HEK293 (cell line): Measurements from ENCODE around the gene P2RY6.

Experiments
- CTCF ChIA-PET: fragments of 350-600 bp; formaldehyde crosslinking; extraction: SDS; loops from one replicate; lab custom pipeline; 2021; ENCODE audit warnings: antibody characterized with exemption; lab: Yijun Ruan, JAX
- POLR2A ChIA-PET: fragments of 300-600 bp; formaldehyde crosslinking; extraction: SDS; loops from one replicate; lab custom pipeline; 2020; ENCODE audit warnings: antibody characterized with exemption, inconsistent platforms; lab: Yijun Ruan, JAX
- H3K27ac ChIP-seq: fragments of 200-500 bp; sonication (Bioruptor generic); 2 replicates; pipeline ENCODE4 v1.5.1; 2014; ENCODE audit warnings: low read depth, low read length, control low read depth, inconsistent platforms; ENCODE audit errors: extremely low read depth
- H3K36me3 ChIP-seq, 2 experiments: fragments of 200-500 bp in 1 of 2; sonication (Bioruptor generic) in 1 of 2; 1 replicate in 1 of 2; 2 replicates in 1 of 2; pipeline ENCODE4 v1.5.1; 2014 to 2017; ENCODE audit warnings: inconsistent platforms in 2 of 2, low read length in 2 of 2; ENCODE audit not compliant: control insufficient read depth in 2 of 2, insufficient read depth in 1 of 2
- H3K4me1 ChIP-seq: fragments of 200-500 bp; sonication (Bioruptor generic); 2 replicates; pipeline ENCODE4 v1.5.1; 2014; ENCODE audit warnings: mild to moderate bottlenecking, low read length, inconsistent platforms; ENCODE audit not compliant: control insufficient read depth, insufficient read depth
- H3K4me3 ChIP-seq: 2 replicates; pipeline ENCODE4 v1.5.1; 2011; ENCODE audit warnings: low read depth, mild to moderate bottlenecking, control low read depth, low read length, moderate library complexity
- H3K9me3 ChIP-seq: fragments of 200-500 bp; sonication (Bioruptor generic); 2 replicates; pipeline ENCODE4 v1.5.1; 2014; ENCODE audit warnings: low read depth, low read length, inconsistent platforms; ENCODE audit not compliant: control insufficient read depth, insufficient read depth
- GLIS1 ChIP-seq: fragments of 450-650 bp; formaldehyde crosslinking; IDR thresholded peaks from 2 replicates; pipeline ENCODE4 v1.5.1; 2016; ENCODE audit warnings: missing biosample characterization, missing genetic modification characterization
- KLF1 ChIP-seq: fragments of 450-650 bp; formaldehyde crosslinking; IDR thresholded peaks from 2 replicates; pipeline ENCODE4 v1.5.1; 2016; ENCODE audit warnings: missing biosample characterization, missing genetic modification characterization
- OSR2 ChIP-seq: fragments of 450-650 bp; formaldehyde crosslinking; IDR thresholded peaks from 2 replicates; pipeline ENCODE4 v1.5.1; 2016; ENCODE audit warnings: missing biosample characterization, missing genetic modification characterization
- RBAK ChIP-seq: fragments of 450-650 bp; formaldehyde crosslinking; IDR thresholded peaks from 2 replicates; pipeline ENCODE4 v1.5.1; 2016; ENCODE audit warnings: missing biosample characterization, missing genetic modification characterization
- ZFP41 ChIP-seq: fragments of 450-650 bp; formaldehyde crosslinking; IDR thresholded peaks from 2 replicates; pipeline ENCODE4 v1.5.1; 2016; ENCODE audit warnings: missing biosample characterization, missing genetic modification characterization, borderline replicate concordance
- ZNF184 ChIP-seq: fragments of 450-650 bp; IDR thresholded peaks from 2 replicates; pipeline ENCODE4 v1.5.1; 2018; ENCODE audit warnings: missing biosample characterization, mild to moderate bottlenecking, missing genetic modification characterization
- ZNF2 ChIP-seq: fragments of 450-650 bp; formaldehyde crosslinking; IDR thresholded peaks from 2 replicates; pipeline ENCODE4 v1.5.1; 2016; ENCODE audit warnings: missing biosample characterization, missing genetic modification characterization
- ZNF324 ChIP-seq: fragments of 450-650 bp; formaldehyde crosslinking; IDR thresholded peaks from 2 replicates; pipeline ENCODE4 v1.5.1; 2016; ENCODE audit warnings: missing biosample characterization, missing genetic modification characterization
- ZNF341 ChIP-seq: fragments of 450-650 bp; formaldehyde crosslinking; IDR thresholded peaks from 2 replicates; pipeline ENCODE4; 2016; ENCODE audit warnings: low read depth, missing biosample characterization, missing genetic modification characterization
- ZNF366 ChIP-seq: fragments of 450-650 bp; formaldehyde crosslinking; conservative IDR thresholded peaks from 2 replicates; pipeline ENCODE4 v1.5.1; 2016; ENCODE audit warnings: missing biosample characterization, missing genetic modification characterization
- ZNF548 ChIP-seq: fragments of 450-650 bp; formaldehyde crosslinking; IDR thresholded peaks from 2 replicates; pipeline ENCODE4 v1.5.1; 2016; ENCODE audit warnings: missing biosample characterization, missing genetic modification characterization
- ZNF623 ChIP-seq: fragments of 450-650 bp; formaldehyde crosslinking; IDR thresholded peaks from 2 replicates; pipeline ENCODE4 v1.5.1; 2016; ENCODE audit warnings: missing biosample characterization, missing genetic modification characterization
- TF ChIP-seq, protein P1 (sequence below): fragments of 450-650 bp; formaldehyde crosslinking; IDR thresholded peaks from 2 replicates; pipeline ENCODE4 v1.5.1; 2016; ENCODE audit warnings: missing biosample characterization, missing genetic modification characterization
- TF ChIP-seq, protein P2 (sequence below): fragments of 450-650 bp; formaldehyde crosslinking; IDR thresholded peaks from 2 replicates; pipeline ENCODE4 v1.5.1; 2016; ENCODE audit warnings: missing biosample characterization, missing genetic modification characterization

The P2RY6 gene

DNA sequence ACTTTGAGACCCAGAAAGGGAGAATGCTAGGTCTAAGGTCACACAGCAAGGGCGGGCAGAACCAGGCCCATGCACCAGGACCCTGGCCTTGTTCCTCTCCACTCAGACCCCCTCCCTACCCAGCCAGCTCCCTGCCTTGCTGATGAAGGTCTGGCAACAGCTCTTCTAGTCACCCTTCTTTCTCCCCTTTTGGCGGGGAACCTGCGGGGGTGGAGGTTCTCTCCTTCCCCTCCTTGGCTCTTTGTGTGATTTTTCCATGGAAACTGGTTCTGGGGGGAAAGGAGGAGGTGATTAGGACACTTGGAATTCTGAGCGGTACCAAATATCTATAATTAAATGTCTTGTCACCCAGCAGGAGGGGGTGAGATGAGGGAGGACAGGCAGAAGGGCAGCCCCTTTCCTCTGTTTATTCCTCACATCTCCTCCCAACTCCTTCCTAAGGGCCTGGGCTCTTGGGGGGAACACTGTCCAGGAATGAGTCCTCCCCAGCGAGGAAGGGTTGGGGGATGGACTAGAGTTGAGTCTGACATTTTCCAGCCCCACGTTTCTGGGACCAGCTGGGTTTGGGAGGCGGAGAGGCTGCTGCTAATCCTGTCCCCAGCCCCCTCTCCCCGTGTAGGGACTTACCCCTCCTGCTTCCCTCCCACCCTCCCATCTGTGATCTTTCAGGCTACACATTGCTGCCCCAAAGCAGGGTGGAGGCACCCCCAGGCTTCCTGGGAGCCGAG, 43.3 kb downstream of the P2RY6 start:
- no peaks in the 10 kb centered on the region for H3K36me3 ChIP-seq
- no peaks in the 10 kb centered on the region for H3K9me3 ChIP-seq
- POLR2A ChIA-PET: interaction anchor here (0.6 kb wide), 1 partner anchor 8 kb away, joined by 3 read pairs; no protein-coding TSS in a partner anchor
- H3K4me3 ChIP-seq: no peak overlapping the region
- CTCF ChIA-PET: interaction anchor here (0.9 to 2.2 kb wide), 3 partner anchors 8 to 15 kb away, joined by 3 to 8 read pairs (median 6); no protein-coding TSS in a partner anchor
- TF ChIP-seq ZNF341 (peak; percentile 75), KLF1 (tag by site-specific recombination) (no peak), GLIS1 (tag by site-specific recombination) (no peak)
- no peak overlapping the region for H3K27ac ChIP-seq
- H3K4me1 ChIP-seq: 0 out of 2 replicates have a peak, but pooled peaks cover 6% of the 10 kb centered on the region

DNA sequence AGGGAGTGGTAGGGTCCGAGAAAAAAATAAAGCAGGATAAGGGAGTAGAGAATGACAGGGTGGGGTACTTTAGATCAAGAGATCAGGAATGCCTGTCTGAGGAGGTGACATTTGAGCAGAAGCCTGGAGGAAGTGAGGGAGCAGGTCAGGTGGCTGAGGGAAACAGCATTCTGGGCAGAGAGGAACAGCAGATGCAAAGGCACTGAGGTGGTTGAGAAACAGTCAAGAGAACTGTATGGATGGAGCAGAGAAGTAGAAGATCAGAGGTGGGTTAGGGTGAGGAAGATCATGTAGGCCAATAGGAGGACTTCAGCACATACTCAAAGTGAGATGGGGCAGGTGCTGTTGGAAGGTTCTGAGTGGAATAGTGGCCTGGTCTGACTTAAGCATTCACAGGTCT, 44.3 kb downstream of the P2RY6 start:
- H3K36me3 ChIP-seq: no peaks in the 10 kb centered on the region
- H3K9me3 ChIP-seq: no peaks in the 10 kb centered on the region
- CTCF ChIA-PET: no interaction called here
- TF ChIP-seq ZNF184 (tag by site-specific recombination): no peak
- TF ChIP-seq RBAK (tag by site-specific recombination): no peak
- TF ChIP-seq KLF1 (tag by site-specific recombination): peak; percentile 55
- no peak for TF ChIP-seq OSR2
- TF ChIP-seq ZNF623 (tag by site-specific recombination): peak; percentile 94
- no peak for TF ChIP-seq ZNF366
- no peak for TF ChIP-seq ZNF324 (tag by site-specific recombination)
- no peak overlapping the region for H3K4me3 ChIP-seq
- no peak overlapping the region for H3K27ac ChIP-seq
- H3K4me1 ChIP-seq: 0 out of 2 replicates have a peak, but pooled peaks cover 6% of the 10 kb centered on the region
- POLR2A ChIA-PET: interaction anchor here (1.2 kb wide), 1 partner anchor 8 kb away, joined by 5 read pairs; the partner anchor contains the start of gene ARHGEF17

DNA sequence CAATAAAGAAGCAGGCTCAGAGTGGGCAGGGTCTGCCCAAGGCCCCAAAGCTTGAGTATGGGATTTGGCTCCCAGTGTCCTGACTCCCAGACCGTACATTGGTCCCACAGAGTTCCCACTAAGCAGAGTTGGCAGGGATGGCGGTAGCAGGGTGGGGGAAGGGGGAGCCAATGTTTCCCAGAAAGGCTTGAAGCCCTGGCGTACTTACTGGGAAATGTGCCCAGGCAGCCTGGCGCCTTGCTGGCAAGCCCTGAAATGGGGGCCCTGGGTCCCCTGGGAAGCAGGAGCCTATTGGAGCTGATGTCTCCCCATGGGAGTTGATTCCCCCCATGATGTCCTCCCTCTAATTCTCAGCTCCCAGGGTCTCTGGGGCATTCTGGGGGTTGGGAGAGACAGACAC, 45.2 kb downstream of the P2RY6 start:
- CTCF ChIA-PET: interaction anchor here (1.3 kb wide), 1 partner anchor 10 kb away, joined by 5 read pairs; no protein-coding TSS in a partner anchor
- TF ChIP-seq ZNF548 (tag by site-specific recombination) (no peak), ZFP41 (tag by site-specific recombination) (no peak)
- TF ChIP-seq, all 188 proteins: peak for 0
- Histone ChIP-seq H3K27ac (no peak overlapping the region), H3K9me3 (no peaks in the 10 kb centered on the region), H3K4me3 (no peak overlapping the region), H3K36me3 (no peaks in the 10 kb centered on the region), H3K4me1 (peaks cover 11% of the 10 kb centered on the region; the same call in 1 of the 2 replicates)
- POLR2A ChIA-PET: interaction anchor here (1.2 kb wide), 1 partner anchor 9 kb away, joined by 5 read pairs; the partner anchor contains the start of gene ARHGEF17

DNA sequence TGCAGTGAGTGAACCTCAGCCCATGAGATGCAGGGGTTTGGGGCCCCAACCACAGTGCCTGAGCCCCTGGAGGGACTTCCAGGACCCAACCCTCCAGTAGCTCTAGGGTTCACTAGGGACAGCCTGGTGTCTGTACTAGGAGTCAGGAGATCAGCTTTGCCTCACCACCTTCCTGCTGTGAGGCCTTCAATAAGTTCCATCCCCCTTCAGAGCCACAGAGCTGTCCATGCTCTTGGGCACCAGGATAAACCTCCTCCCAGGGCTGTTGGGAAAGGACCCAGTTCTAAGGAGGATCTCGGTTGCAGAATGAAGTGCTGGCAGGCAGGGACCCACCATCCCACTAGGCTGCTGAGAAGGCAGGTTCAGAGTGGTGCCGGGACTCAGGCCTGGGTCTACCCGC, 45.7 kb downstream of the P2RY6 start:
- Histone ChIP-seq H3K27ac (no peak overlapping the region), H3K4me1 (peaks cover 11% of the 10 kb centered on the region; the same call in 1 of the 2 replicates), H3K4me3 (no peak overlapping the region)
- ChIA-PET CTCF (interaction anchor here (1.3 kb wide), 1 partner anchor 11 kb away, joined by 5 read pairs; no protein-coding TSS in a partner anchor), POLR2A (interaction anchor here (1.2 to 1.4 kb wide), 2 partner anchors 9 to 10 kb away, joined by 5 to 9 read pairs; partner anchors contain the start of gene ARHGEF17)
- no peak for TF ChIP-seq GLIS1 (tag by site-specific recombination)
- no peak for TF ChIP-seq ZNF2 (tag by site-specific recombination)
- TF ChIP-seq, protein P1, sequence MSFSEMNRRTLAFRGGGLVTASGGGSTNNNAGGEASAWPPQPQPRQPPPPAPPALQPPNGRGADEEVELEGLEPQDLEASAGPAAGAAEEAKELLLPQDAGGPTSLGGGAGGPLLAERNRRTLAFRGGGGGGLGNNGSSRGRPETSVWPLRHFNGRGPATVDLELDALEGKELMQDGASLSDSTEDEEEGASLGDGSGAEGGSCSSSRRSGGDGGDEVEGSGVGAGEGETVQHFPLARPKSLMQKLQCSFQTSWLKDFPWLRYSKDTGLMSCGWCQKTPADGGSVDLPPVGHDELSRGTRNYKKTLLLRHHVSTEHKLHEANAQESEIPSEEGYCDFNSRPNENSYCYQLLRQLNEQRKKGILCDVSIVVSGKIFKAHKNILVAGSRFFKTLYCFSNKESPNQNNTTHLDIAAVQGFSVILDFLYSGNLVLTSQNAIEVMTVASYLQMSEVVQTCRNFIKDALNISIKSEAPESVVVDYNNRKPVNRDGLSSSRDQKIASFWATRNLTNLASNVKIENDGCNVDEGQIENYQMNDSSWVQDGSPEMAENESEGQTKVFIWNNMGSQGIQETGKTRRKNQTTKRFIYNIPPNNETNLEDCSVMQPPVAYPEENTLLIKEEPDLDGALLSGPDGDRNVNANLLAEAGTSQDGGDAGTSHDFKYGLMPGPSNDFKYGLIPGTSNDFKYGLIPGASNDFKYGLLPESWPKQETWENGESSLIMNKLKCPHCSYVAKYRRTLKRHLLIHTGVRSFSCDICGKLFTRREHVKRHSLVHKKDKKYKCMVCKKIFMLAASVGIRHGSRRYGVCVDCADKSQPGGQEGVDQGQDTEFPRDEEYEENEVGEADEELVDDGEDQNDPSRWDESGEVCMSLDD: no peak
- TF ChIP-seq, protein P2, sequence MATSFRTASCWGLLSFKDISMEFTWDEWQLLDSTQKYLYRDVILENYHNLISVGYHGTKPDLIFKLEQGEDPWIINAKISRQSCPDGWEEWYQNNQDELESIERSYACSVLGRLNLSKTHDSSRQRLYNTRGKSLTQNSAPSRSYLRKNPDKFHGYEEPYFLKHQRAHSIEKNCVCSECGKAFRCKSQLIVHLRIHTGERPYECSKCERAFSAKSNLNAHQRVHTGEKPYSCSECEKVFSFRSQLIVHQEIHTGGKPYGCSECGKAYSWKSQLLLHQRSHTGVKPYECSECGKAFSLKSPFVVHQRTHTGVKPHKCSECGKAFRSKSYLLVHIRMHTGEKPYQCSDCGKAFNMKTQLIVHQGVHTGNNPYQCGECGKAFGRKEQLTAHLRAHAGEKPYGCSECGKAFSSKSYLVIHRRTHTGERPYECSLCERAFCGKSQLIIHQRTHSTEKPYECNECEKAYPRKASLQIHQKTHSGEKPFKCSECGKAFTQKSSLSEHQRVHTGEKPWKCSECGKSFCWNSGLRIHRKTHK (tag by site-specific recombination): no peak
- TF ChIP-seq, all 188 proteins: peak for 0
- H3K9me3 ChIP-seq: no peaks in the 10 kb centered on the region
- H3K36me3 ChIP-seq: no peaks in the 10 kb centered on the region
